ENCODE data around the gene LYRM4. TPM values are rescaled to one million over a fixed set of nuclear protein-coding genes. Genes with fewer than 3 reads are reported as not detected.

Gene LYRM4
- total and polyA plus RNA-seq, 9 of the 15 experiments (the other 6 are each of a cell fraction or from before 2014, with no cell fraction given), result 24.2 to 69.4 (median 41.8) TPM

GRCh38 chr6:5294392-5295211 is 33.9 kb upstream of the LYRM4 start (continued):
- TF ChIP-seq E2F8 (IDR thresholded peaks at IDR 0.05; ENCODE audit: low read depth, partially characterized antibody), result no peak
- TF ChIP-seq PRDM10 (IDR thresholded peaks at IDR 0.05; ENCODE audit: partially characterized antibody), result peak; percentile 95
- TF ChIP-seq TEAD2 (tag; IDR thresholded peaks at IDR 0.05), result no peak
- TF ChIP-seq TAF9B (IDR thresholded peaks at IDR 0.05; ENCODE audit: partially characterized antibody), result peak; percentile 26
- TF ChIP-seq ETS1 (conservative IDR thresholded peaks at IDR 0.05; ENCODE audit: control insufficient read depth, low read depth, low read length), result 0 out of 2 replicates have a peak, but pooled peaks have one; percentile 35
- no peak for TF ChIP-seq ZC3H4 (CRISPR knock-in tag; IDR thresholded peaks at IDR 0.05; ENCODE audit: borderline replicate concordance)
- no peak for TF ChIP-seq ATF1 (CRISPR knock-in tag; IDR thresholded peaks at IDR 0.05)
- peak; percentile 46; the same call in 1 of the 2 replicates for TF ChIP-seq ATF1 (tag; IDR thresholded peaks at IDR 0.05)
- TF ChIP-seq ARID1B (IDR thresholded peaks at IDR 0.05), result peak; percentile 31
- TF ChIP-seq MITF (IDR thresholded peaks at IDR 0.05), result peak; percentile 64; the same call in 1 of the 2 replicates
- TF ChIP-seq BRF1 (IDR thresholded peaks at IDR 0.05; ENCODE audit: borderline replicate concordance, extremely low read depth, insufficient read length), result no peak
- TF ChIP-seq NFATC3 (IDR thresholded peaks at IDR 0.05), result 0 out of 2 replicates have a peak, but pooled peaks have one; percentile 23
- TF ChIP-seq SMARCB1 (IDR thresholded peaks at IDR 0.05; ENCODE audit: insufficient read length, low read depth), result no peak
- peak; percentile 57; the same call in 1 of the 2 replicates for TF ChIP-seq HMBOX1 (IDR thresholded peaks at IDR 0.05)
- no peak for TF ChIP-seq CREB5 (CRISPR knock-in tag; IDR thresholded peaks at IDR 0.05)

All from K562 (cell line).